ENCODE data around the gene NFE2L1.
"Not testable (repeated sequence)": the region's sequence is repeated elsewhere in the genome, so short reads cannot be mapped to it uniquely, and the experiment has no call there.

NFE2L1 gene, protein sequence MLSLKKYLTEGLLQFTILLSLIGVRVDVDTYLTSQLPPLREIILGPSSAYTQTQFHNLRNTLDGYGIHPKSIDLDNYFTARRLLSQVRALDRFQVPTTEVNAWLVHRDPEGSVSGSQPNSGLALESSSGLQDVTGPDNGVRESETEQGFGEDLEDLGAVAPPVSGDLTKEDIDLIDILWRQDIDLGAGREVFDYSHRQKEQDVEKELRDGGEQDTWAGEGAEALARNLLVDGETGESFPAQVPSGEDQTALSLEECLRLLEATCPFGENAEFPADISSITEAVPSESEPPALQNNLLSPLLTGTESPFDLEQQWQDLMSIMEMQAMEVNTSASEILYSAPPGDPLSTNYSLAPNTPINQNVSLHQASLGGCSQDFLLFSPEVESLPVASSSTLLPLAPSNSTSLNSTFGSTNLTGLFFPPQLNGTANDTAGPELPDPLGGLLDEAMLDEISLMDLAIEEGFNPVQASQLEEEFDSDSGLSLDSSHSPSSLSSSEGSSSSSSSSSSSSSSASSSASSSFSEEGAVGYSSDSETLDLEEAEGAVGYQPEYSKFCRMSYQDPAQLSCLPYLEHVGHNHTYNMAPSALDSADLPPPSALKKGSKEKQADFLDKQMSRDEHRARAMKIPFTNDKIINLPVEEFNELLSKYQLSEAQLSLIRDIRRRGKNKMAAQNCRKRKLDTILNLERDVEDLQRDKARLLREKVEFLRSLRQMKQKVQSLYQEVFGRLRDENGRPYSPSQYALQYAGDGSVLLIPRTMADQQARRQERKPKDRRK

DNA sequence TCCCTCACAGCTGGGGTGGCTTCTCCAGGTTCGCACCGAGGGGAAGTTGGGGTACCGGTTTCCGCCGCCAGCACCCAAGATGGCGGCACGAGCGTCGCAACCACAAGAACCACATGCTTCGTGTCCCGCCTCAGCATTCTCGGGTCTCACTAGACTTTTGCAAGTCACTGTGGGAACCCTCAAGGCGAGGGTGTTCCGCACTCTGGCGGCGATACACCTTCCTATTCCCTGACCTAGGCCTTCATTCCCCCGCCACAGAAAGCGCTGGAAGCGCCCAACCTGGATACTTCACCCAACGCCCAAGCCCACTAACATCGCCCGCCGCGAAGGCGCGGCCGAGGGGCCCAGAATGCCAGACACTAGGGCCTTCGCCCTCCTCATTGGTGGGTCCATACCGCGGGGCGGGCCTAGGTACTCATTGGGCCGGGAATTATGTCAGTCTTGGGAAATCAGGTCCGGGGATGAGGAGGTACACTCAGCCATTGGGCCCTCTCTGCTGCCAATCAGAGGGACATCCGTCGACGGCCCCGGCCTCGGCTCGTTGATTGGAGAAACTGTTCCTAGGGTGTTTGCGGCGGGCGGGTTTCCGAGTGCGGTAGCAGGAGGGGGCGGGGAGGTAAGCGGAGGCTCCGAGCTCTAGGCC lies at the start of gene NFE2L1:
Gene NFE2L1 (plus strand): TSS at position 619 of the 643 bp plus-strand sequence. CDS start 2,760 bp downstream, outside the sequence.
- DNase-seq, result peak; percentile 100

DNA sequence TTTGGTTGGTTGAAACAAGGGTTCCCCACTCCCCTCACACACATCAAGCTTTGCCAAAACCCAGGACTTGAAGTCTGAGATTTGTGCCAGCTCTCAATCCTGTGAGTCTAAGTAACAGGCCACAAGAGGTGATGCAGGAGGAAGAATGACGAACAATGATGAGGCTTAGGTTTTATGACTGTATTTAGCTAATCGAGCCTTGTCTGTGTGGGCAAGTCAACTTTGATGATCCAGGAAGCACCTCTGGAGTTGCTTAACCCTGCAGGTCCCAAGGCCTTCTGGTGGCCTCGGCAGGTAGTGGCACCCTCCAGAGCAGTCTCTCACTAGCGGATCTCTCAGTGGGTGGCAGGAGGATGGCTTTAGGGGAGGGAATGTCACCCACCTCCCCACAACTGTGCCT lies 48.6 kb upstream of the NFE2L1 start:
- DNase-seq, result peak; percentile 61

DNA sequence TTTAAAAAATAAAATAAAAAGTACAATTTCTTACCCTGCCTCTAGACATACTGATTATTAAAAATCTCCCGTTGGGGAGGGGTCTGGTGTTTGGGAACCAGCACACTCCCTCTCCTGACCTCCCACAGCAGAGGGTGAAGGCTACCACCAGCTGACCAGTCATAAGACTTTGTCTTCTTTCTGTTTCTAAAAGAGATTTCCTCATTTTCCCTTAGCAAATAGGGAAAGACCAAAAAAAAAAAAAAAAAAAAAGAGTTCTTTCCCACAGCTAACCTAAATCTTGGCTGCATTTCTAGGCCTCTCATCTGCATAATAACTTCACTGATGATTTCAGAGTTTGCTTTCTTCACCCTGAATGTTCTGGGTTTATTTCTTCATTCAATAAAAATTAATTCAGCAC lies 47.0 kb upstream of the NFE2L1 start:
- DNase-seq, result no peak

DNA sequence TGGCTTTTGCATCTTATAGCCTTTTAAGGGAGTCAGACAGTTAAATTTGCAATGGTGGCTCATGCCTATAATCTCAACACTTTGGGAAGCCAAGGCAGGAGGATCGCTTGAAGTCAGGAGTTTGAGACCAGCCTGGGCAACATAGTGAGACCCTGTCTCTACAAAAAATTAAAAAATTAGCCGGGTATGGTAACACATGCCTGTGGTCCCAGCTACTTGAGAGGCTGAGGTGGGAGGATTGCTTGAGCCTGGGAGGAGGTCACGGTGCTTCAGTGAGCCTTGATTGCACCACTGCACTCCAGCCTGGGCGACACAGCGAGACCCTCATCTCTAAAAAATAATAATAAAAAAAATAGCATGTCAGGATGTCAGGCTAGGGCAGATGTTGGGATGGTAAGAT lies 46.5 kb upstream of the NFE2L1 start:
- DNase-seq, result not testable (repeated sequence)

DNA sequence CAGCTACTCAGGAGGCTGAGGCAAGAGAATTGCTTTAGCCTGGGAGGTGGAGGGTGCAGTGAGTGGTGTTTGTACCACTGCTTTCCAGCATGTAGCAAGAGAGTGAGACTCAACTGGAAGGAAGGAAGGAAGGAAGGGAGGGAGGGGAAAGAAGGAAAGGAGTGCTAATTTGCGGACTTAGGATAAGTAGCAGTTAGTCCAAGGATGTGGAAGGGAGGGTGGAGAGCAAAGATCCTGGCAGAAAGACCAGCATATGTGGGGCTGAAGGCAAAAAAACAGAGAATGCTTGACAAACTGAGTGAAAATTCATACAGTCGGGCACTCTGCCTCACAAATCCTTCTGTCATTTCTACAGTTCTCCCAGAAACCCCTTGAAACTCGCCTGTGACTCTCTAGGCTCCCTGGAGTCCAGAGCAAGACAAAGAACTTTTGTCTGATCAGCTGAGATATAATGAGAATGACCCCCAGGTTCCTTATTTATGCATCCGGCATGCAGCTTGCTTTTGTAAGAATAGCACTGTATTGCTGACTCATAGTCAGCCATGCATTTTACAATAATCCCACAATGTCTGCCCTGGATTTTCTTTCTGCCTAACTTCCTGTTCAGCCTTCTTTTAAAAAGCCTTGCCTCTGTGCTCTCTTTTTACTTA lies 45.8 kb upstream of the NFE2L1 start:
- peak; percentile 88 for DNase-seq

DNA sequence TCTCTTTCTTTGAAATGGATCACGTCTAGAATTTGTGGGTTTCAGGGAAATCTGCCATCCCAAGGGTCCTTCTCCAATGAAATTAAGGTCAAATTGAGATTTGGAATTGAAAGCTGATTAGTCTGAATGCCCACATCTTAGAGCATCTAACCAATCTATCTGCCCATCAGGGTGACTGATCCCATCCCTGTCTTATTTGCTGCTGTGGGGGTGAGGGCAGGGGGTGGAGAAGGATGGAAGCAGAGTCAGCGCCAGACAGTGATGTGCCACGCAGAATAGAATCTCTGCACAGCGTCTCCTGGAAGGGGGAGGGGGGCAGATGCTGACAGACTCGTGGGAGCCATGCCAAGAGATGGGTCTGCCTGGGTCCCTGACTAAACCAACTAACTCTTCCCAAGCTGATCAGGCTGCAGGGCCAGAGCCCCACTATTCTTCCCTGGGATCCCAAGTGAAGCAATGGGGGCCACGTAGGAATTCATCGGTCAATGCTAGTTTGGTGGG lies 45.2 kb upstream of the NFE2L1 start:
- DNase-seq, result peak; percentile 74

DNA sequence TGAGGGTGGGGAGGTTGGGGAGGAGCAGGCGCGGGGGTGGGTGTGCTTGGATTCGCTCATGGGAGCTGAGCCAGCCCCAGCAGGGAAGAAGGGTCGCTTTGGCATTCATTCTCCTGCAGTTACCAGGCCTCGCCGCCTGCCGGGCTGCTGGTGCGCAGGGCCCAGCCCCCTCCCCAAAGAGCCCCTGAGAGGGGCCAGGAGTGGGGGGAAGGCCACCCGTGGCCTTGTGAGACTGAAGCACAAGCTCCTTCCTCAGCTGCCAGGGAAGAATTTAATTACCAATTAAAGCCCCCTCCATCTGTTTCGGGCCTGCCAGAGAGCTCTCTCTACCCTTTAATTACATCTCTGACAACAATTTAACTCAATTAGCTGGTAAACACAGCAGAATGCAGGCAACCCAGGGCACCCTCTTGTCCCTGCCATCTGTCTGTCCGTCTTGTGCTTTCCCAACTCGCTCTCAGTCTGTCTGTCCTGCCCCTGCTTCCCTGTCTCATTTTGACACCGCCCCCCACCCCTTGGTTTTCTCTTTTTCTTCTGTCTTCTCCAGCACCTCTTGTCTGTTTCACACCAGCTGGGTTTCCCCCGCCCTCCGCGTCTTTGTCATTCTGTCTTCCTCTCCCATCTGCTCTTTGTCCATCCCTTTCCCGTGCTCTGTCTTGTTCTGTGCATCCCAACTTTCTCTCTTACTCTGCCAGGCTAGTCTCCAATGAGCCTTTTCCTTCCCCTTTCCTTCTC lies 44.6 kb upstream of the NFE2L1 start:
- peak; percentile 73 for DNase-seq

DNA sequence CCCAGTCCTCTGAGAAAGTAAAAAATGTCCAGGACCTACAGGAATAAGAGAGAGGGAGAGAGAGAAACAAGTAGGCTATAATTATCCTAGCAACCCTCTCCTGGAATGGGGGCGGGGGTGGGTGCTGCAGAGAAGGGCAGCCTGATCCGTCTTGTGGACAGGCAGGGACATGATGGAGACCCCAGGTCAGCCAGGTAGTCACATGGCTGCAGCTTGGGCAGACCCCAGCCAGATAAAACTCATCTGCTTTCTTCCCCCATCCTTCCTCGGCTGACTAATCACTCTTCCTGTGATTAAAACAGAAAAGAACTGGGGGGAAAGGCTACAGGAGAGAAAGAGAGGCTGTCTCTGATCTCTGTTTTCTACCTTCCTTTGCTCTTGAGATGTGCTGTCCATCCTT lies 43.2 kb upstream of the NFE2L1 start:
- no peak for DNase-seq

DNA sequence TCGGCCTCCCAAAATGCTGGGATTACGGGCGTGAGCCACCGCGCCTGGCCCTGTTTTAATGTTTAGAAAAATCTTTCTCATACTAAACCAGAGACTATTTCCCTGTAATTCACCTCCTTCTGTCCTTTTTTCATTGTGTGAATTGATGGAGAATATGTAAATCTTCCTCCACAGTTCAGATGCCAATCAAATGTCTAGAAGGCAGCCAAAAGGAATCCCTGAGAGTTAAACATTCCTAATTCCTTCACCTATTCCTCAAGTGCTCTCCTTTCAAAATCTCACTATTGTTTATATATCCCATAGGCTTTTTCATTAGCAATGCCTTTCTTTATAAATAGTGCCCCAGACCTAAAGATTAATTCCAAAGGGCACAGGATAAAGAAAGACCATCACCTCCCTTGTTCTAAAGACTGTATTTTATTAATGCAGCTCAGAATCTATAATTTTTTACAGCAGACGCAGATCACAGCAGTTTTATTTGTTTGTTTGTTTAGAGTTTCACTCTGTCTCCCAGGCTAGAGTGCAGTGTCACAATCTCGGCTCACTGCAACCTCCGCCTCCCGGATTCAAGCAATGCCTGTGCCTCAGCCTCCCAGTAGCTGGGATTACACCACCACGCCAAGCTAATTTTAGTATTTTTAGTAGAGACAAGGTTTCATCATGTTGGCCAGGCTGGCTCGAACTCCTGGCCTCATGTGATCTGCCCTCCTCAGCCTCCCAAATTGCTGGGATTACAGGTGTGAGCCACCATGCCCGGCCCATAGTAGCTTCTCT lies 41.0 kb upstream of the NFE2L1 start:
- DNase-seq, result no peak

DNA sequence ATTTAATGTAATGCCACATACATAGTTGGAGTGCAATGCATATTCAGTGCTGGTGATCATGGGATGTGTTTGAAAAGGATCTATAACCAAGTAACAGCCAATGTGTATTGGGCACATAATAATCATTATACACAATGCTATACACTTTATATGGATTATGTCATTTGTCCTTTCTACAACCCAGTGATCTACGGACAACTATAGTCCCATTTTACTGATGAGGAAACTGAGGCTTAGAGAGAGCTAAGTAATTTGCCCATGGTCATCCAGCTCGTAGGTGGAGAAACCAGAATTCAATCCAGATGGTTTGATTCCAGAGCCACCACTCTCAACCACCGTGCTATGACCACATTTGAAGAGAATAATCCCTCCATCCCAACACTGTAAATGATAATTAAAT lies 38.0 kb upstream of the NFE2L1 start:
- no peak for DNase-seq

DNA sequence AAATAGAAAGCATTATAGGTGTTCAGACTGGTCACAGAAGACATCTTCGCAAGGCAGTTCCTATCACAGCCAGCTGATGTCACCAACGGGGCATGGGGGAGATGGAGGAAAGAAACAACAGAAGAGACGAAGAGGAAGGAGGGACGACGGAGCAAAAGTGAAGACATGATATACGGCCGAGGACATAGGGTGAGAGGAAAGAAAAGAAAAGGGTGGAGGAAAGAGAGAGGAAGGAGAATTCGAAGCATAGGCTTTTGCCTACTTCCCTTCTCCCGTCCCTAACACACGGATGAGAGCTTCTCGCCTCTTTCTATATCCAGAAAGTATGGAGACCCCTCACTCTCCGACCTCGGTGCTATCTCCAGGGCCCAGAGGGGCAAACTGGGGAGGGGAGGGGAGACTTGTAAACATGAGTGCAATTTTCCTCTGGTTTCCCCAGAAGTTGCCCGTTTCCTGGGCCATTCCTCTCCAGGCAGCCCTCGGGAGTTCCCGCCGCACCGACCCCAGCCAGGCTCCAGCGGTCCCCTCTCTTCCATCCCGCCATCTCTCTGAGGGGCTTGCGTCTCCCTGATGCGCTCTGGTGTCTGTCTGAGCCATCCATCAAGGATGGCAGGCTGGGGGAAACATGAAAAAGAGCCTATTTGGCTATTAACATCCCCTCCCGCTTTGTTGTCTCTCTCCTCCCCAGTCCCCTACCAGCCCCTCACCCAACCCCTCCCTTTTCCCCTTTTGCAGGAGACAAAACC lies 36.6 kb upstream of the NFE2L1 start:
- DNase-seq, result peak; percentile 73

DNA sequence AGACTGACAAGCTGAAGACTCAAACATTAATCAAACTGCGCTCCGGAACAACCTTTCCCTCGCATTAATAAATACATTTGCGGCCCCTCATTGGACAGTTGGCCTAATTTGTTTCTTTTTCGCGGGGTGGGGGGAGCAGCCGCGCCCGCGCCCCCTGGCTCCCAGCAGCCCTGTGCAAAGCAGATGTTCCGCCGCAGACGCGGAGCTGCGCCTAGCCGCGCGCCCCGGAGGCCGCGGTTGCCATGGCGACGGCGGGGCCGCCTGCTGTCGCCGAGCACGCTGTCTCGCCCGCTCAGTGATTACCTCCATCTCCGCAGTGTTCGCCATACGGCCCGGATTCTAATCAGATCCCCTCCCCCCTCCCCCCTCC lies 36.0 kb upstream of the NFE2L1 start:
- DNase-seq, result peak; percentile 50

DNA sequence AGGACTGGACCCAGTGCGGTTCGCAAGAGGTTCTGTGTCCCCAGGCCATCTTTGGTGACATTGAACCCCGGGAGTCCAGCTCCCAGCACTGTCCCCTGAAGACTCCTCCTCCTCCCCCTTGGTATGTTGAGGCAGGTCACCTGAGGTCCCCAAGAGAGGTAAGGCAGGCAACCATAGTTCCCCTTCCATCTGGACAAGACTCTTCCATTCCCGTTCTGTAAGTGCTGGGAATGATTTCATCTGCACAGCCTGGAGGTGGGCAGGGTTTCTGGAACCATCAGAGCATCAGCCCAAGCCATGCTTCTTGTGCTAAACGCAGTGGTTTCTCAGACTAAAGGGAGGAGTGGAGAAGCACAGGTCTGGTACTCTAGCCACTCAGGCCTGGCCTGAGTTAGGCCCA lies 35.5 kb upstream of the NFE2L1 start:
- no peak for DNase-seq

DNA sequence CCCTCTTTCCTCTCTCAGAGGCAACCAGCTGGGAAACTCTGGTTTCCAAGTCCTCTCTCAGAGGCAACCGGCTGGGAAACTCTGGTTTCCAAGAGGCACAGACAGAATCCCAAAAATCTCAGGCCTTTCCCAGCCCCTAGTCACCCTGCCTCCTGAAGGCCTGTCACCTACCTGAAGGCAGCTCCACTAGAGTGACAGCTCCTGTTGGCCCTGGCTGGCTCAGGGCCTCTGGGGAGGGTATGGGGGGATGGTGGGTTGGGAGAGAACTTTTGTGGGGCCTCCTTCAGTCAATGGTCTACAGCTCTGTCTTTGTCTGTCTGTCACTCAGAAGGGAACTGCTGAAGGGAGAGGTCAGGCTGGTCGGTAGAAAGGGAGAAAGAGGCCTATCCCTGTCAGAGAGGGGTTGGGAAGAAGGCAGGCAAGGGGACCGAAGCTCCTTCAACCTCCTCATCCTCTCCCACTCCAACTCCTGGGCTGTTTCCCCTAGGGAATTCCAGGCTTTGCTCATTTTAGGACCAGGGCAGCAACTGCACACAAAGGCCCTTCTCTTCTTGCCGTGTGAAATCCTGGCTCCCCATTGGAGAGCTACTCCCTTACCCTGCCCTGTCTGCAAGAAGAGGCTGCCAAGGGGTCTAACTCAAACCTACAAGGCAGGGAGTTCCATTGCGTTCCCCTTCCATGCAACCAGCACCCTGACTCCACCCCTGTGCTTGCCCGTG lies 34.1 kb upstream of the NFE2L1 start:
- no peak for DNase-seq

DNA sequence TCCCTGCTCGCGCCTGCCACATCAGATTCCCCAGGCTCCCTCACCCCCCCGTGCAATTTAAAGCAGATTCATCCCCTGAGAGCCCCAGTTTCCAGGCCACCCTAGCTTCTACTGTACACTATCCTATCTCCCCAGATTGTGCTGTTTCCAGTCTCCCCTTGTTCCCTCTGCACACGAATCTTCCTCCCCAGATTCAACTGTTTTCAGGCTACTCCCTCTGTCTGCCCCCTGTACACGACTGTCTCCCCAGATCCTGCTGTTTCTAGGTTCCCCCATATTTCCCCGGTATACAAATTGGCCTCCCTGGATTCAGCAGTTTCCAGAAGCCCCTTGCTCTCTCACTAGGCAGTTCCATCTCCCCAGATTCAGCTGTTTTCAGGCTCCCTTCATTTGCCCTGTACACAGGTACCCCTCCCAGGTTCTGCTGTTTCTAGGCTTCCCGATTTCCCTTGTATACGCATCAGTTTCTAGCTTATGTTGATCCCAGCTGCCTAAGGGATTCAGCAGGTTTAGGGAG lies 33.5 kb upstream of the NFE2L1 start:
- no peak for DNase-seq

DNA sequence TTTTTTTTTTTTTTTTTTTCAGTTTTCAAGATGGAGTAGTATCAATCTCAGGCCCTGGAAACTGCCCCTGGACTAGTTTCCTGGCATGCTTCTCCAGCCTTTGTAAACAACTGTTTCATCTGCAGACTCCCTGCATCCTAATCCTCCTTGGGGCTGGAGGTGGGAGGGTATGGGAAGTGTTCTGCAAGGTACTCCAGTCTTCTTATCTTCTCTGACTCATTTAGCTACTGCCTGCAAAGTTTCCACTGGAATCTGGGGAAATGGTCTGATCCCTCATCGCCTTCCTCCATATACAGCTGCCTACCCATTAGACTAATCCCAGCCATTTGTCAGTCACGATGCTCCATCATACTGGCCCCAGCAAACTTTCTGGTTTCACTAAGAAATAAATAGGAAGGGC lies 32.0 kb upstream of the NFE2L1 start:
- peak; percentile 40 for DNase-seq

DNA sequence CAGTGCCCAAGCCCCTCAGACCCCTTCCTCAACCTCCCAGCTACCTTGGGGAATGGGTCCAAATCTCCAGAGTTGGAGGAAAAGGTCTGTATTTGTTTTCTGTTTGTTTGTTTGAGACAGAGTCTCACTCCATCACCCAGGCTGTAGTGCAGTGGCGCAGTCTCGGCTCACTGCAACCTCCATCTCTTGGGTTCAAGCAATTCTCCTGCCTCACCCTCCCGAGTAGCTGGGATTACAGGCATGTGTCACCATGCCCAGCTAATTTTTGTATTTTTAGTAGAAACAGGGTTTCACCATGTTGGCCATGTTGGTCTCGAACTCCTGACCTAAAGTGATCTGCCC lies 30.4 kb upstream of the NFE2L1 start:
- not testable (repeated sequence) for DNase-seq

DNA sequence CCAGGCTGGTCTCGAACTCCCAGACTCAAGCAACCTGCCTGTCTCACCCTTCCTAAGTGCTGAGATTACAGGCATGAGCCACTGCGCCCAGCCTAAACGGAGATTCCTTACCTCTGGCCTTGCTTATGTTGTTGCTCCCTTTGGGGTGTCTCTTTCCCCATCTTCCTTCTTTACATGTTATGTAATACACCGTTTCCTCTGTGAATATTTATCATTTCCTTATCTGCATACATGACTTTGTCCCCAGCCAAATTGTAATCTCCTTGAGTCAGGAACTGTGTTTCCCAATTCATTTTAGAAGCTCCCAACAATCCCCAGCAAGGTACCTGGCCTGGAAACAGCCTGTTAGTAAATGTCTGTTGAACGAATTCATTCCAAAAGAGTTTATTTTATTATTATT lies 26.2 kb upstream of the NFE2L1 start:
- no peak for DNase-seq

DNA sequence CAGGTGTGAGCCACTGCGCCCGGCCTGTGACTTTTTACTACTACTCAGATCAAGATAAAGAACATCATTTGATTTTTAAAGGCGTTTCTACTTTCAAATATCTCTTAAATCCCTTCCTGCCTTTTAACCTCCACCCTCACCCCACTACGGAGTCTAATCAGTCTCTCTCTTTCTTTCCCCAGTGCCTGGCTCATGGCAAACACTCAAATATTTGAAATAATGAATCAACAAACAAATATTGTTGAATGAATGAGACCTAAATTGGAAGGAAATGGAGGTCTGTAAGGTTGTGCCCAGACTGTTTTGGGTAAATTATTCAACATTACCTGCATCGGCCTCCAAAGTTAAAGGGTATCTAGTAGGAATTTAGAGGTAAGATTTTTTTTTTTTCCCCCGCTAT lies 25.3 kb upstream of the NFE2L1 start:
- DNase-seq, result no peak

All from fibroblast of skin of right biceps (primary cell).